Hepatocyte (in vitro differentiated cells): ENCODE data around the gene IL4I1. TPM values are rescaled to one million over a fixed set of nuclear protein-coding genes. Genes with fewer than 3 reads are reported as not detected.

Experiments
- DNase-seq: peaks from one replicate; pipeline ENCODE4 v3.0.0-alpha.2; 2016; ENCODE audit warnings: low spot score
- H2AFZ ChIP-seq: fragments of 200-600 bp; sonication (generic); 2 replicates; pipeline ENCODE4 v1.6.0; 2016; ENCODE audit warnings: antibody characterized with exemption, mild to moderate bottlenecking
- H3K27ac ChIP-seq: fragments of 200-600 bp; sonication (generic); 2 replicates; pipeline ENCODE4 v1.5.1; 2016; ENCODE audit warnings: mild to moderate bottlenecking
- H3K27me3 ChIP-seq: fragments of 200-600 bp; sonication (generic); 2 replicates; pipeline ENCODE4 v1.6.1; 2016
- H3K36me3 ChIP-seq: fragments of 200-600 bp; sonication (generic); replicated peaks from 2 replicates; pipeline ENCODE4 v1.5.1; 2016; ENCODE audit warnings: low read depth; ENCODE audit not compliant: insufficient read depth
- H3K4me1 ChIP-seq: fragments of 200-600 bp; sonication (generic); 2 replicates; pipeline ENCODE4 v1.5.1; 2016; ENCODE audit warnings: mild to moderate bottlenecking, moderate library complexity; ENCODE audit not compliant: insufficient read depth
- H3K4me2 ChIP-seq: fragments of 200-600 bp; sonication (generic); 2 replicates; pipeline ENCODE4 v1.6.0; 2016
- H3K4me3 ChIP-seq: fragments of 200-600 bp; sonication (generic); 2 replicates; pipeline ENCODE4 v1.5.1; 2016; ENCODE audit warnings: mild to moderate bottlenecking
- H3K79me2 ChIP-seq: fragments of 200-600 bp; sonication (generic); 2 replicates; pipeline ENCODE4 v1.6.0; 2017; ENCODE audit warnings: mild to moderate bottlenecking
- H3K9me2 ChIP-seq: fragments of 200-600 bp; sonication (generic); replicated peaks from 2 replicates; pipeline ENCODE4 v1.6.0; 2017; ENCODE audit warnings: mild to moderate bottlenecking; ENCODE audit not compliant: insufficient read depth
- H3K9me3 ChIP-seq: fragments of 200-600 bp; sonication (generic); 2 replicates; pipeline ENCODE4 v1.5.1; 2016; ENCODE audit warnings: low read depth, mild to moderate bottlenecking
- H4K20me1 ChIP-seq: fragments of 200-600 bp; sonication (generic); 2 replicates; pipeline ENCODE4 v1.6.0; 2016; ENCODE audit warnings: mild to moderate bottlenecking; ENCODE audit not compliant: insufficient read depth, poor library complexity, severe bottlenecking
- CTCF ChIP-seq: fragments of 200-600 bp; sonication (generic); IDR thresholded peaks from 2 replicates; pipeline ENCODE4 v1.5.1; 2016; ENCODE audit warnings: antibody characterized with exemption, mild to moderate bottlenecking; ENCODE audit not compliant: poor library complexity
- EZH2 ChIP-seq: fragments of 200-600 bp; sonication (generic); IDR thresholded peaks from 2 replicates; pipeline ENCODE4 v1.6.1; 2016; ENCODE audit warnings: antibody characterized with exemption, mild to moderate bottlenecking, borderline replicate concordance
- EZH2phosphoT487 ChIP-seq: fragments of 200-600 bp; sonication (generic); IDR thresholded peaks from one replicate; pipeline ENCODE4 v1.6.1; 2018; ENCODE audit warnings: antibody characterized with exemption, mild to moderate bottlenecking, low read depth, moderate library complexity; ENCODE audit not compliant: unreplicated experiment, severe bottlenecking
- WGBS: methylation state at CpG from one replicate; pipeline ENCODE4 v1.1.6; 2016; ENCODE audit warnings: low lambda C conversion rate; ENCODE audit errors: missing lambda C conversion rate; 5-methylcytosine and 5-hydroxymethylcytosine counted together
- polyA plus RNA-seq: library from polyadenylated mRNA; unstranded; fragments of >200 nt; fragmentation: Nextera tagmentation; extraction: Ambion mirVana; gene quantifications from 2 replicates; pipeline ENCODE4 v1.2.1, GENCODE V29; 2016
- total RNA-seq: library from RNA; depleted of rRNA; stranded (reverse); fragments of >200 nt; gene quantifications from 2 replicates; pipeline ENCODE4 v1.2.3, GENCODE V29; 2014

Gene IL4I1
- total and polyA plus RNA-seq, 2 experiments from 2014 or later: 0.33 to 0.60 TPM

GRCh38 chr19:49861107-49861506 is 35.6 kb downstream of the IL4I1 start:
- Histone ChIP-seq H3K4me2 (no peak overlapping the region), H3K4me3 (no peak overlapping the region), H3K79me2 (peaks cover 24% of the 10 kb centered on the region), H3K36me3 (no peaks in the 10 kb centered on the region), H3K27me3 (no peaks in the 10 kb centered on the region), H3K27ac (peak overlapping the region; percentile 58), H3K9me2 (no peaks in the 10 kb centered on the region), H3K4me1 (peaks cover 6% of the 10 kb centered on the region), H2AFZ (no peak overlapping the region), H4K20me1 (peaks cover 28% of the 10 kb centered on the region), H3K9me3 (no peaks in the 10 kb centered on the region)
- TF ChIP-seq EZH2 (no peak), CTCF (no peak), EZH2phosphoT487 (no peak)
- DNase-seq: peak; percentile 71
- WGBS: 47% methylated on average over 11 of the region's 13 CpGs

- Histone ChIP-seq H3K36me3 (no peaks in the 10 kb centered on the region), H4K20me1 (peaks cover 33% of the 10 kb centered on the region)
- TF ChIP-seq EZH2phosphoT487: no peak
- no peak for TF ChIP-seq CTCF
- no peak for TF ChIP-seq EZH2
Observed at GRCh38 chr19:49860336-49861102, 36.2 kb downstream of the IL4I1 start.

GRCh38 chr19:49859682-49860335 is 36.9 kb downstream of the IL4I1 start:
- H3K9me2 ChIP-seq: no peaks in the 10 kb centered on the region
- H3K79me2 ChIP-seq: peaks cover 28% of the 10 kb centered on the region
- peaks cover 5% of the 10 kb centered on the region for H3K36me3 ChIP-seq
- TF ChIP-seq CTCF: no peak
- no peak for TF ChIP-seq EZH2phosphoT487
- no peak for TF ChIP-seq EZH2
- no peaks in the 10 kb centered on the region for H3K27me3 ChIP-seq
- no peaks in the 10 kb centered on the region for H3K9me3 ChIP-seq
- H3K4me1 ChIP-seq: peaks cover 5% of the 10 kb centered on the region
- no peak for DNase-seq
- H2AFZ ChIP-seq: no peak overlapping the region
- H3K27ac ChIP-seq: no peak overlapping the region
- no peak overlapping the region for H3K4me3 ChIP-seq
- WGBS: 89% methylated on average over 22 of the region's 22 CpGs
- H3K4me2 ChIP-seq: no peak overlapping the region
- H4K20me1 ChIP-seq: peaks cover 40% of the 10 kb centered on the region

More at GRCh38 chr19:49860336-49861102, 36.2 kb downstream of the IL4I1 start:
- Histone ChIP-seq H3K9me2 (no peaks in the 10 kb centered on the region), H3K4me2 (no peak overlapping the region), H3K9me3 (no peaks in the 10 kb centered on the region), H3K27ac (peak overlapping the region; percentile 58), H3K4me1 (peaks cover 5% of the 10 kb centered on the region), H2AFZ (no peak overlapping the region), H3K79me2 (peaks cover 25% of the 10 kb centered on the region), H3K27me3 (no peaks in the 10 kb centered on the region), H3K4me3 (no peak overlapping the region)
- 71% methylated on average over 14 of the region's 17 CpGs for WGBS
- no peak for DNase-seq
